K562 (cell line): ENCODE measurements around the gene YIPF4. TPM values are rescaled to one million over a fixed set of nuclear protein-coding genes. Genes with fewer than 3 reads are reported as not detected.

Experiments
- ATAC-seq: fragments of 200-7000 bp; cut with Tn5 transposase; 3 replicates; pipeline ENCODE4 v1.9.1; 2020; ENCODE audit warnings: moderate library complexity
- BruUV-seq: library from RNA; stranded (reverse); fragments of 400-500 nt; replicated peaks from 2 replicates; lab custom pipeline; 2021; lab: Mats Ljungman, UMichigan
- CTCF ChIA-PET: fragments of 300-600 bp; formaldehyde crosslinking; extraction: SDS; loops from one replicate; lab custom pipeline; 2021; ENCODE audit warnings: low intra/inter-chr PET ratio; lab: Yijun Ruan, JAX
- POLR2A ChIA-PET: fragments of 300-600, 350-650 bp; sonication (Branson Sonifier 250); formaldehyde crosslinking; extraction: SDS; loops from one replicate; lab custom pipeline; 2021; ENCODE audit warnings: antibody characterized with exemption, inconsistent platforms; lab: Yijun Ruan, JAX
- DNase-seq, 4 experiments: peaks; one replicate each; pipeline versions ENCODE4 v3.0.0 to v3.0.0-alpha.2; 2011 to 2018; ENCODE audit warnings: low spot score in 3 of 4, mixed read lengths in 3 of 4; ENCODE audit errors: extremely low read depth in 1 of 4
- FAIRE-seq: peaks from 2 replicates; lab custom pipeline; 2011; peaks lifted over from hg19 to GRCh38; lab: Jason Lieb, UNC
- H2AFZ ChIP-seq: 2 replicates; pipeline ENCODE4 v1.6.0; 2011; ENCODE audit warnings: low read depth, low read length, control low read depth, inconsistent platforms
- H3K27ac ChIP-seq: fragments of 200-600 bp; 3 replicates; pipeline ENCODE4 v1.8.0; 2011; ENCODE audit warnings: low read depth, mild to moderate bottlenecking, control low read depth, inconsistent platforms, low read length, moderate library complexity, mixed read lengths; ENCODE audit errors: extremely low read depth
- H3K27me3 ChIP-seq, 2 experiments: fragments of 300-600 bp in 1 of 2; 2 replicates in 1 of 2; 3 replicates in 1 of 2; pipeline versions ENCODE4 v1.6.0 to v1.8.0; 2011; ENCODE audit warnings: inconsistent platforms in 2 of 2, low read length in 2 of 2, mild to moderate bottlenecking in 1 of 2, mixed read lengths in 1 of 2, moderate library complexity in 1 of 2; ENCODE audit not compliant: control insufficient read depth in 2 of 2, insufficient read depth in 2 of 2
- H3K36me3 ChIP-seq: fragments of 300-600 bp; 3 replicates; pipeline ENCODE4 v1.8.0; 2011; ENCODE audit warnings: mild to moderate bottlenecking, low read length, inconsistent platforms; ENCODE audit not compliant: control insufficient read depth, insufficient read depth
- H3K4me1 ChIP-seq, 2 experiments: fragments of 200-600 bp in 1 of 2; replicated peaks in 1 of 2; 2 replicates in 1 of 2; 3 replicates in 1 of 2; pipeline versions ENCODE4 v1.5.1 to v1.8.0; 2011; ENCODE audit warnings: inconsistent platforms in 2 of 2, low read length in 2 of 2, mild to moderate bottlenecking in 1 of 2, mixed read lengths in 1 of 2, moderate library complexity in 1 of 2; ENCODE audit not compliant: control insufficient read depth in 2 of 2, insufficient read depth in 2 of 2
- H3K4me2 ChIP-seq: 2 replicates; pipeline ENCODE4 v1.6.1; 2011; ENCODE audit warnings: low read length, control low read depth, inconsistent platforms, mixed read lengths; ENCODE audit not compliant: insufficient read depth
- H3K4me3 ChIP-seq: fragments of 200-600 bp; sonication (generic), shearing (Covaris generic); 2 replicates; pipeline ENCODE4 v1.5.1; 2016; ENCODE audit warnings: control low read depth, inconsistent platforms
- H3K79me2 ChIP-seq: fragments of 200-600 bp; 3 replicates; pipeline ENCODE4 v1.8.0; 2011; ENCODE audit warnings: low read length, inconsistent platforms; ENCODE audit not compliant: control insufficient read depth, insufficient read depth
- H3K9ac ChIP-seq, 2 experiments: 2 replicates each; pipeline versions ENCODE4 v1.6.0 to v1.6.1; 2011; ENCODE audit warnings: low read depth in 2 of 2, low read length in 2 of 2, control low read depth in 1 of 2, inconsistent platforms in 1 of 2, mild to moderate bottlenecking in 1 of 2, mixed read lengths in 1 of 2; ENCODE audit not compliant: insufficient read depth in 1 of 2
- H3K9me1 ChIP-seq: one replicate; pipeline ENCODE4 v1.6.0; 2011; ENCODE audit warnings: inconsistent platforms, mild to moderate bottlenecking, low read length, moderate library complexity; ENCODE audit not compliant: control insufficient read depth, insufficient read depth
- H3K9me3 ChIP-seq: replicated peaks from 2 replicates; pipeline ENCODE4 v1.5.1; 2011; ENCODE audit warnings: low read depth, low read length, inconsistent platforms; ENCODE audit not compliant: control insufficient read depth, insufficient read depth
- H4K20me1 ChIP-seq: replicated peaks from 2 replicates; pipeline ENCODE4 v1.6.1; 2011; ENCODE audit warnings: low read length, inconsistent platforms, mixed read lengths; ENCODE audit not compliant: control insufficient read depth, insufficient read depth
- CBFB ChIP-seq: sonication (generic); formaldehyde crosslinking; IDR thresholded peaks from 2 replicates; pipeline ENCODE4 v1.4.0; 2020; ENCODE audit warnings: mild to moderate bottlenecking, missing genetic modification reagents
- NUFIP1 ChIP-seq: fragments of 450-650 bp; IDR thresholded peaks from 2 replicates; pipeline ENCODE4 v1.6.1; 2018; ENCODE audit not compliant: partially characterized antibody
- SLC30A9 ChIP-seq: fragments of 250-450 bp; sonication (Bioruptor Pico); IDR thresholded peaks from 2 replicates; pipeline ENCODE4 v1.8.0; 2022; ENCODE audit warnings: mild to moderate bottlenecking, moderate library complexity
- SPI1 ChIP-seq: IDR thresholded peaks from 2 replicates; pipeline ENCODE4 v1.6.1; 2011; ENCODE audit warnings: low read depth, low read length, control low read depth, borderline replicate concordance
- TCF7 ChIP-seq: sonication (generic); IDR thresholded peaks from 2 replicates; pipeline ENCODE4 v1.6.1; 2016; ENCODE audit warnings: antibody characterized with exemption, borderline replicate concordance
- ZNF395 ChIP-seq: fragments of 200-800 bp; sonication (Bioruptor generic); IDR thresholded peaks from 2 replicates; pipeline ENCODE4 v1.6.1; 2017; ENCODE audit warnings: missing genetic modification characterization, missing compliant biosample characterization
- WGBS: fragments of 100-300 bp; shearing (Covaris generic); methylation state at CpG from one replicate; pipeline ENCODE4 v1.1.6; 2016; ENCODE audit warnings: low coverage, mixed read lengths; ENCODE audit not compliant: insufficient coverage; ENCODE audit errors: missing lambda C conversion rate; 5-methylcytosine and 5-hydroxymethylcytosine counted together
- in situ Hi-C: fragments of 300-500 bp; cut with MboI; formaldehyde crosslinking; loops from 4 replicates; pipeline ENCODE4 v1.15.0; 2018; ENCODE audit warnings: inconsistent platforms, mixed read lengths
- intact Hi-C: fragments of 100-400 bp; cut with micrococcal nuclease; formaldehyde crosslinking; loops from 2 replicates; pipeline ENCODE4 v1.14.2; 2022
- polyA plus RNA-seq, 8 experiments: library from polyadenylated mRNA; depleted of rRNA in 4 of 8; stranded (reverse) in 5 of 8; unstranded in 3 of 8; fragments of >200 nt; fragmentation: Nextera tagmentation in 2 of 8; fragmentation: Illumina TruSeq in 1 of 8; extraction: Ambion mirVana in 2 of 8; extraction: Trizol in 1 of 8; gene quantifications; 2 replicates each; pipeline versions ENCODE4 v1.2.1 to v1.2.3, GENCODE V29; 2011 to 2014; ENCODE audit warnings: inconsistent platforms in 1 of 8, missing spikeins in 1 of 8
- total RNA-seq, 7 experiments: library from RNA; depleted of rRNA in 6 of 7; stranded (reverse); fragments of >200 nt in 6 of 7; fragmentation: Illumina TruSeq in 2 of 7; extraction: Trizol in 2 of 7; gene quantifications; 2 replicates each; pipeline versions ENCODE4 v1.2.1 to v1.2.3, GENCODE V29; 2011 to 2021; ENCODE audit warnings: low replicate concordance in 1 of 7

Gene YIPF4
- total and polyA plus RNA-seq, 9 of the 15 experiments (the other 6 are each of a cell fraction or from before 2014, with no cell fraction given), result 4.9 to 46.9 (median 17.5) TPM

GRCh38 chr2:32249731-32250236 lies 27.9 kb upstream of the YIPF4 start:
- ChIA-PET CTCF (no interaction called here), POLR2A (interaction anchor here (1.1 to 1.5 kb wide), 2 partner anchors 11 to 15 kb away, joined by 3 to 7 read pairs; no protein-coding TSS in a partner anchor)
- H3K9ac ChIP-seq, result no peak overlapping the region
- H4K20me1 ChIP-seq, result no peaks in the 10 kb centered on the region
- TF ChIP-seq NUFIP1, result no peak
- TF ChIP-seq ZNF395 (CRISPR knock-in tag), result no peak
- no peak for TF ChIP-seq TCF7
- TF ChIP-seq SPI1, result no peak
- no peak for TF ChIP-seq CBFB (CRISPR knock-in tag)
- no peak for TF ChIP-seq SLC30A9
- H3K4me1 ChIP-seq, result no peaks in the 10 kb centered on the region
- H3K9me3 ChIP-seq, result no peaks in the 10 kb centered on the region
- no peaks in the 10 kb centered on the region for H3K9me1 ChIP-seq
- no peak overlapping the region for H3K4me3 ChIP-seq
- H3K4me2 ChIP-seq, result peak overlapping the region; percentile 9; the same call in 1 of the 2 replicates
- no TSS peak for BruUV-seq
- H3K36me3 ChIP-seq, result no peaks in the 10 kb centered on the region
- peak overlapping the region; percentile 52; the same call in 1 of the 2 replicates for H2AFZ ChIP-seq
- H3K27ac ChIP-seq, result no peak overlapping the region
- 15% methylated on average over 2 of the region's 2 CpGs for WGBS
- DNase-seq, result no peak
- H3K79me2 ChIP-seq, result no peaks in the 10 kb centered on the region
- no peak for ATAC-seq
- peak; percentile 23 for FAIRE-seq
- in situ Hi-C loops (no loop called here), intact Hi-C loops (no loop called here)
- no peaks in the 10 kb centered on the region; a peak in 1 of 5 replicates for H3K27me3 ChIP-seq
